Activated CD8-positive, alpha-beta memory T cell treated with anti-CD3 and anti-CD28 coated beads, Interleukin-2, amount 10 ng/mL, durations not matched to agents 7 days and 5 days (primary cell): ENCODE measurements around the gene FOXC2. TPM values are rescaled to one million over a fixed set of nuclear protein-coding genes. Genes with fewer than 3 reads are reported as not detected.

ENCODE experiments used
- ATAC-seq: fragments of 150-1000 bp; cut with Tn5 transposase; one replicate; pipeline ENCODE4 v1.10.0; 2021; ENCODE audit warnings: moderate library complexity
- CTCF ChIA-PET: fragments of 350-600 bp; sonication (Branson Sonifier 250); formaldehyde crosslinking; loops from one replicate; lab custom pipeline; 2021; ENCODE audit warnings: antibody characterized with exemption; lab: Charles Lee
- DNase-seq: peaks from one replicate; pipeline ENCODE4 v3.0.0-alpha.2; 2020
- H3K27ac Mint-ChIP-seq: one replicate; pipeline ENCODE4 v1.8.0; 2021; ENCODE audit warnings: mild to moderate bottlenecking, mixed read lengths
- H3K27me3 Mint-ChIP-seq: one replicate; pipeline ENCODE4 v1.8.0; 2021; ENCODE audit warnings: mixed read lengths
- H3K36me3 Mint-ChIP-seq: one replicate; pipeline ENCODE4 v1.8.0; 2021; ENCODE audit warnings: mild to moderate bottlenecking, mixed read lengths
- H3K4me1 Mint-ChIP-seq: one replicate; pipeline ENCODE4 v1.8.0; 2021; ENCODE audit warnings: mixed read lengths
- H3K4me3 Mint-ChIP-seq: one replicate; pipeline ENCODE4 v1.8.0; 2021; ENCODE audit warnings: mild to moderate bottlenecking, moderate library complexity, mixed read lengths
- H3K9me3 Mint-ChIP-seq: one replicate; pipeline ENCODE4 v1.8.0; 2022; ENCODE audit warnings: low read depth, mixed read lengths
- total RNA-seq, 2 experiments: library from RNA; stranded (reverse); gene quantifications; one replicate each; pipeline ENCODE4 v1.2.3, GENCODE V29; 2021

FOXC2 gene
- total RNA-seq, 2 experiments from 2014 or later = not detected

GRCh38 chr16:86575754-86576557 is 9.3 kb downstream of the FOXC2 start:
- Mint-ChIP-seq H3K9me3 (no peaks in the 10 kb centered on the region), H3K4me3 (peak overlapping the region; percentile 49), H3K36me3 (no peaks in the 10 kb centered on the region), H3K4me1 (peaks cover 8% of the 10 kb centered on the region), H3K27me3 (peaks cover 71% of the 10 kb centered on the region), H3K27ac (no peak overlapping the region)
- peak; percentile 69 for ATAC-seq
- CTCF ChIA-PET = interaction anchor here (0.7 to 1.5 kb wide), 6 partner anchors 11 to 645 kb away, joined by 3 to 7 read pairs (median 3); no protein-coding TSS in a partner anchor
- peak; percentile 62 for DNase-seq

- peaks cover 8% of the 10 kb centered on the region for H3K4me1 Mint-ChIP-seq
- CTCF ChIA-PET = interaction anchor here (0.7 to 1.5 kb wide), 5 partner anchors 12 to 646 kb away, joined by 3 to 7 read pairs (median 3); no protein-coding TSS in a partner anchor
- H3K36me3 Mint-ChIP-seq = no peaks in the 10 kb centered on the region
- no peak for ATAC-seq
- no peak for DNase-seq
- H3K4me3 Mint-ChIP-seq = peak overlapping the region; percentile 49
- peaks cover 72% of the 10 kb centered on the region for H3K27me3 Mint-ChIP-seq
- no peak overlapping the region for H3K27ac Mint-ChIP-seq
- no peaks in the 10 kb centered on the region for H3K9me3 Mint-ChIP-seq
Observed at GRCh38 chr16:86576591-86577313, 10.1 kb downstream of the FOXC2 start.

GRCh38 chr16:86577314-86577971 is 10.8 kb downstream of the FOXC2 start:
- no peaks in the 10 kb centered on the region for H3K36me3 Mint-ChIP-seq
- DNase-seq (no peak), ATAC-seq (no peak)
- CTCF ChIA-PET = no interaction called here
- peaks cover 72% of the 10 kb centered on the region for H3K27me3 Mint-ChIP-seq
- H3K4me3 Mint-ChIP-seq = no peak overlapping the region
- no peaks in the 10 kb centered on the region for H3K9me3 Mint-ChIP-seq
- H3K4me1 Mint-ChIP-seq = peaks cover 8% of the 10 kb centered on the region
- H3K27ac Mint-ChIP-seq = no peak overlapping the region

- no peak within 1 kb of the TSS for H3K27ac Mint-ChIP-seq
- no peak within 1 kb of the TSS for H3K4me3 Mint-ChIP-seq
- no peaks in the 10 kb centered on the region for H3K36me3 Mint-ChIP-seq
- ATAC-seq (no peak), DNase-seq (no peak)
- peaks cover 8% of the 10 kb centered on the region for H3K4me1 Mint-ChIP-seq
- H3K9me3 Mint-ChIP-seq = no peaks in the 10 kb centered on the region
- CTCF ChIA-PET = interaction anchor here (0.8 kb wide), 1 partner anchor 14 kb away, joined by 3 read pairs; no protein-coding TSS in a partner anchor
- peaks cover 75% of the 10 kb centered on the region for H3K27me3 Mint-ChIP-seq
Observed at GRCh38 chr16:86578061-86578599, 11.5 kb downstream of the FOXC2 start, which contains the start of gene FOXL1. FOXL1 (plus strand) TSS chr16:86578549; CDS start chr16:86578724, 175 bp downstream.

- ATAC-seq (peak; percentile 20), DNase-seq (no peak)
- no peak overlapping the region for H3K4me3 Mint-ChIP-seq
- peaks cover 8% of the 10 kb centered on the region for H3K4me1 Mint-ChIP-seq
- H3K27ac Mint-ChIP-seq = no peak overlapping the region
- H3K36me3 Mint-ChIP-seq = no peaks in the 10 kb centered on the region
- no peaks in the 10 kb centered on the region for H3K9me3 Mint-ChIP-seq
- H3K27me3 Mint-ChIP-seq = peaks cover 77% of the 10 kb centered on the region
- CTCF ChIA-PET = interaction anchor here (0.8 kb wide), 1 partner anchor 14 kb away, joined by 3 read pairs; no protein-coding TSS in a partner anchor
Observed at GRCh38 chr16:86578611-86579267, 12.1 kb downstream of the FOXC2 start.

GRCh38 chr16:86579268-86580062 is 12.8 kb downstream of the FOXC2 start:
- no peak overlapping the region for H3K27ac Mint-ChIP-seq
- H3K9me3 Mint-ChIP-seq = no peaks in the 10 kb centered on the region
- no peak for DNase-seq
- H3K36me3 Mint-ChIP-seq = no peaks in the 10 kb centered on the region
- peaks cover 8% of the 10 kb centered on the region for H3K4me1 Mint-ChIP-seq
- peaks cover 72% of the 10 kb centered on the region for H3K27me3 Mint-ChIP-seq
- no peak overlapping the region for H3K4me3 Mint-ChIP-seq
- ATAC-seq = no peak
- CTCF ChIA-PET = interaction anchor here (1.3 kb wide), 1 partner anchor 481 kb away, joined by 3 read pairs; no protein-coding TSS in a partner anchor

GRCh38 chr16:86580063-86580790 is 13.6 kb downstream of the FOXC2 start:
- Mint-ChIP-seq H3K4me3 (no peak overlapping the region), H3K4me1 (peaks cover 8% of the 10 kb centered on the region), H3K27me3 (peaks cover 65% of the 10 kb centered on the region), H3K36me3 (no peaks in the 10 kb centered on the region), H3K27ac (no peak overlapping the region), H3K9me3 (no peaks in the 10 kb centered on the region)
- CTCF ChIA-PET = interaction anchor here (1.2 to 1.3 kb wide), 2 partner anchors 481 to 482 kb away, joined by 3 read pairs; no protein-coding TSS in a partner anchor
- DNase-seq (no peak), ATAC-seq (no peak)

GRCh38 chr16:86580791-86581170 is 14.2 kb downstream of the FOXC2 start:
- ATAC-seq = no peak
- Mint-ChIP-seq H3K9me3 (no peaks in the 10 kb centered on the region), H3K27me3 (peaks cover 61% of the 10 kb centered on the region), H3K27ac (no peak overlapping the region), H3K36me3 (no peaks in the 10 kb centered on the region), H3K4me3 (no peak overlapping the region), H3K4me1 (peaks cover 8% of the 10 kb centered on the region)
- CTCF ChIA-PET = interaction anchor here (1.2 kb wide), 1 partner anchor 481 kb away, joined by 3 read pairs; no protein-coding TSS in a partner anchor
- DNase-seq = no peak

GRCh38 chr16:86581458-86581857 is 14.8 kb downstream of the FOXC2 start:
- Mint-ChIP-seq H3K36me3 (no peaks in the 10 kb centered on the region), H3K9me3 (no peaks in the 10 kb centered on the region), H3K4me3 (no peak overlapping the region), H3K4me1 (peaks cover 5% of the 10 kb centered on the region), H3K27me3 (peaks cover 54% of the 10 kb centered on the region), H3K27ac (no peak overlapping the region)
- CTCF ChIA-PET = no interaction called here
- ATAC-seq = no peak
- no peak for DNase-seq

- no peak overlapping the region for H3K27ac Mint-ChIP-seq
- DNase-seq = no peak
- H3K36me3 Mint-ChIP-seq = no peaks in the 10 kb centered on the region
- H3K9me3 Mint-ChIP-seq = no peaks in the 10 kb centered on the region
- CTCF ChIA-PET = interaction anchor here (1.0 kb wide), 1 partner anchor 19 kb away, joined by 3 read pairs; no protein-coding TSS in a partner anchor
- H3K27me3 Mint-ChIP-seq = peaks cover 32% of the 10 kb centered on the region
- H3K4me3 Mint-ChIP-seq = no peak overlapping the region
- ATAC-seq = no peak
- no peaks in the 10 kb centered on the region for H3K4me1 Mint-ChIP-seq
Observed at GRCh38 chr16:86584071-86584685, 17.5 kb downstream of the FOXC2 start.
